Measurements from ENCODE around the gene CPM.

Gene CPM

DNA sequence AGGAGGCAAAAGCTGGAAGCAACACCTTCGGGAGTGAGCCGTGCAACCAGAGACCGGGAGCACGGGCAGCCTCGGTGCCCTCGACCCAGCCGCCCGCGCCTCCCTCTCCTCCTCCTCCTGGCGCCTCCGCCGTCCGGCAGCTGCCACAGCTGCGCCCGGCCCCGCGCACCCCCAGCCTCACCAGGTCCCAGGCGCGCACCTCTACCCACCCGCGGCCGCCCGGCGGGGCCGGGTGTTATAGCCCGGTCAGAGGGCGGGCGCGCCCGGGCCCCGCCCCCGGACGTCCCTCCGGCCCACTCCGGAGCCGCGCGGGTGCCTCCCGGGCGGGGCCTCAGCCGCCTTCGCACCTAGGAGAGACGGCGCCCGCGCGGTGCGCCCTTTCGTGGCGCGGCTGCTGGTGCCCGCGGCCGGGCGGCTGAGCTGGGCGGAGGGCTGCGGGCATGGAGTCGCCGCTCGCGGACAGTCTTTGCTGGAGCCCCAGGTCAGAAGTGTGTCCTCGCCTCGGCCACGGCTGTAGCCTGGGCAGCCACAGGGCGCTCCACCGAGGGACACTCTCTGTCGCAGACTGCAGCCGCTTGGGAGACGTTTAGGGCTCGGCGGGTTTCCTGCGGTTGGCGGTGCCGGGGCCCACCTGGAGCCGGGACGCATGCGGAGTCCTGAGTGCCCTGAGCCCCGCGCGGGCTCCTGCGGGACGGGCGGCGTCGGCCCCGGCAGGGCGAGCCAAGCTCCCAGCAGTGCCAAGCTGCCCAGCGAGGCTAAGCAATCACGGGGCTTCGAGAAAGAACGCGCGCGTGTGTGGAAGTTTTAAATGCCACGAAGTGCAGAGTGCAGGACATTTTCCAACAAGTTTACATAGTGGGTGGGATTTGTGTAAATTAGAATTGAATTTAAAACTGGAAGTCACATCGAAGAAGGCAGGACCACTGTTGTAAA, at the start of gene CPM:
TSS of gene CPM (minus strand) at position 211 of the 933 bp plus-strand sequence. CDS start 334 bp downstream, outside the sequence.
- DNase-seq (ENCODE audit: low read depth in 3 of 3) = peak; percentile 53 to 62 (median 54)

DNA sequence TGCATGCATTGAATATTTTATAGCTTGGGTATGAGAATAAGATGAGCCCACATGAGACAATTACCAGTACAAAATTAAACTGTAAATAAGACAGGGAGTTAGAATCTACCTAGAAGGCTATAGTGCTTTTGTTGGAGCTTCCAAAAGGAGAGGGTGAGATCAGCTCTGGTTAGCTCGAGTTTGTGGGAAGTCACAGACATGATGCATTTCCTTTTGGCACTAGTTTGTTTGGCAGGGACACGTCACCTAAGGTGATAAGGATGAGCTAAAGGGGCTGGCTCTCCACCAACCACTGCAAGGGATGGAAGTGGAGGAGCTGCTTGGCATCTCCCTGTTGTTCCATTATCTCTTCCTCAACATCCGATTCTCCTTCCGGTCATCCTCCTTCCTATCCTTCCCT, 48.5 kb upstream of the CPM start:
- DNase-seq (ENCODE audit: low read depth in 3 of 3) = no peak

DNA sequence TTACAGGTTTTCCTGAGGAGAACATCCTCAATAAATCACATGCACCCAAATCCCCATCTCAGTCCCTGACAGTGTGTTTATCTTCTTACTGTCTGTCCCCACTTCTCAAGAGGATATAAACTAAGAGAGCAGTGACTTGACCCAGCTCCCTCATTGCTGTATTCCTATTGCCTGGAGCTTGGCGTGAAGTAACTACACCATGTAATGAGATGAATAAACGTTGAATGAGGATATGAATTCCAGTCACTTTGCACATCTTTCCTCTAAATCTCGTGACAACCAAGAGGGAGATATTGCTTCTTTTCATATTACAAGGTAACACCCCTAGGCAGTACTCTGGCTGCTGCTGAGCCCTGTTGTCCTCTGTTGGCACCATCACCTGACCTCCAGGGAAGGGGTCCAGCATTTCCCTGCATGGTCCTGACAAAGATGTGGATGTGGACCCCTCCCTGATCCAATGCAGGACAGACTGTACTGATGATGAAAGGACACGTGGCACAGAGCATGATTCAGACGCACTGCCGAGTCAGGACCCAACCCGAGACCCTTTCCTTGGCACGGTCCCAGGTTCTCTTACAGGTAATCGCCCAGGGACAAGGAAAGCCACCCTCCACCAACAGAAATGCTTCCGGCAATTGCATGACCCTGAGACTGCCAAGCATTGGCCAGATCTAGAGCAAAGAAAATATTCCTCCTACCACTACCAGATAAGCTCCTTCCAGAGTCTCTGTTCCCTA, 47.7 kb upstream of the CPM start:
- DNase-seq (ENCODE audit: low read depth in 3 of 3) = no peak

DNA sequence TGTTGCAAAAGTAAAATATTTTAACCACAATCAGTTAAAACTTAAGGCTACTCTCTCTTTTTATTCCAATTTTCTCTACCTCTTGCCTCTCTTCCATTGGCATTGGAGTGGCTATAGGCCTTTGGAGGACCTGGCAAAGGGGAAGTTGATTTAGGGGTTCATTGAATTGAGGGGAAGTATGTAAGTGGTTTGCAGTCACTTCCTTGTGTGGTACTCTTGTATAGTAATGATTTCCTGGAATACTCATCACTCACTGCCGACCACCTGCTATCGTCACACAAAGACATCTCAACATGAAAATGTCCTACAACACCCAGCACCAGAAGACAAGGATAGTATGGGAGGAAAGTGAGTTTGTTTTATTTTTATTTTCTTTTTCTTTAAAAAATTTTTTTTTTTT, 45.7 kb upstream of the CPM start:
- no peak for DNase-seq (ENCODE audit: low read depth in 3 of 3)

DNA sequence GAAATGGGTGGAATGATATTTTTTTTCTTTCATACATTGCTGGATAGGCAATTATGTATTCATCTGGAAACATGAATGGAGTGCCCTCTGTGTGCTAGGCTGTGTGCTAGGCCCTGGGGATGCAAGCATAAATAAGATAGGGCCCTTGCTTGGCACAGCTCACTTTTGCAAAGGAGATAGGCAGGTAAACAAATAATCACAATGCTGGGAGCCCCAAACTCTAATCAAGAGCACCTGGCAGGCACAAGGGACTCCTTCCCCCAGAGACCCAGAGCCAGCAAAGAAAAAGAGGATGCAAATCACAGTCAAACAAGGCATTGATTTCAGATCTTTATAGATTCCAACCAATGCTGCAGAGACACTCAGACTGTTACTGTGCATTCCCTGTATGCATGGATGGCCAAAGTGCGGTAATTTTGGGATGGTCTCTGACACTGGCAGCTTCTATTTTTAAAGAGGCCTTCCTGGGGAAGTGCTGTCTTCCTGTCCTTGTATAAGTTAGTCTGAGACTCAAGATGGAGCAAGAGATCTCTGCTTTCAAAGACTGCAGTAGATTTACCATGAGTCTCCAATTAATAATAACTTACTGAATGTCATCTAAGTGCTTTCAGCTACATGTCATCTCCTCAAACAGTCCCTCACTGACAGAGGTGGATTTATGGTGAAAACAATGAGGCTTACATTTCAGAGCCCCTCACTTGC, 45.1 kb upstream of the CPM start:
- no peak for DNase-seq (ENCODE audit: low read depth in 3 of 3)

GRCh38 chr12:68977335-68977734, 44.4 kb upstream of the CPM start:
- no peak for DNase-seq (ENCODE audit: low read depth in 3 of 3)

DNA sequence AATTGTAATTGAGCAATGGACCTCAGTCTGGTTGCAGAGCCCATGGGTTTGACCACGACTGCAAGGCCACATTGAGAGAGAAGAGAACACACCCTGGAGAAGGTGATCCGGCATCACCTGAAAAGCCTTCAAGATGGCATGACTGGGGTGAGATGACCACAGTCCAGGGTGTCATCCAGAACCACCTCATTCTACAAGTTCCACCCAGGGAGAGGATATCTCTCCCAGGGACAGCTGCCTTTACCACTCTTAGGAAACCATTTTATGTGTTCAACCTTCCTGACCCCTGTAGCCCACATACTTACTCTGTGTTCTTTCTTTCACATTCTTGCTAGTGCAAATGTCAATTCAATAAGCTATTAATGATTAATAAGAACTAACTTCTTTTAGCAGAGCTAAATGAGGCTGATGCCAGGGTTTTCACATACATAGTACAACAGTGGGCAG, 43.4 kb upstream of the CPM start:
- no peak for DNase-seq (ENCODE audit: low read depth in 3 of 3)

DNA sequence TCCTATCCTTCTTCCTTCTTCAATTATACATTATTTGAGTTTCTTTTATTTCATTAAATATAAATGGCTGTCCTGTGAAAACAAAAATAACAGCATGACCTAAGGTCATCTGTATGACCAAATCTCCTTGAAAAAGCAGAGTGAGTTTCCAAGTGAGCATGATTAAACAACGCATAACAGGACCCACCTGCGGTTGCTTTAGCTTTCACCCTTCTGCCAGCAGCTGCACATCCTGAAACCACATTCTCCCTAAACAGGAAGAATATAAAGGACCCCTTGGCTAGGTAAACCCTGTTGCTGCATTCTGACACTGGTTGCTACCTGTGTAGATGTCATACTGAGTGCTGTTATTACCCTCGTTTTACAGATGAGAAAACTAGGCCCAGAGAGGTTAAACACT, 42.8 kb upstream of the CPM start:
- DNase-seq (ENCODE audit: low read depth in 3 of 3) = no peak

GRCh38 chr12:68972595-68972994, 39.6 kb upstream of the CPM start:
- DNase-seq (ENCODE audit: low read depth in 3 of 3) = no peak

- no peak for DNase-seq (ENCODE audit: low read depth in 3 of 3)
Measured at GRCh38 chr12:68971404-68971803, 38.4 kb upstream of the CPM start.

- DNase-seq (ENCODE audit: low read depth in 3 of 3) = no peak
Measured at GRCh38 chr12:68970951-68971350, 38.0 kb upstream of the CPM start.

- DNase-seq (ENCODE audit: low read depth in 3 of 3) = no peak
Measured at GRCh38 chr12:68970306-68970705, 37.3 kb upstream of the CPM start.

GRCh38 chr12:68967046-68967445, 34.1 kb upstream of the CPM start:
- DNase-seq (ENCODE audit: low read depth in 3 of 3) = no peak

DNA sequence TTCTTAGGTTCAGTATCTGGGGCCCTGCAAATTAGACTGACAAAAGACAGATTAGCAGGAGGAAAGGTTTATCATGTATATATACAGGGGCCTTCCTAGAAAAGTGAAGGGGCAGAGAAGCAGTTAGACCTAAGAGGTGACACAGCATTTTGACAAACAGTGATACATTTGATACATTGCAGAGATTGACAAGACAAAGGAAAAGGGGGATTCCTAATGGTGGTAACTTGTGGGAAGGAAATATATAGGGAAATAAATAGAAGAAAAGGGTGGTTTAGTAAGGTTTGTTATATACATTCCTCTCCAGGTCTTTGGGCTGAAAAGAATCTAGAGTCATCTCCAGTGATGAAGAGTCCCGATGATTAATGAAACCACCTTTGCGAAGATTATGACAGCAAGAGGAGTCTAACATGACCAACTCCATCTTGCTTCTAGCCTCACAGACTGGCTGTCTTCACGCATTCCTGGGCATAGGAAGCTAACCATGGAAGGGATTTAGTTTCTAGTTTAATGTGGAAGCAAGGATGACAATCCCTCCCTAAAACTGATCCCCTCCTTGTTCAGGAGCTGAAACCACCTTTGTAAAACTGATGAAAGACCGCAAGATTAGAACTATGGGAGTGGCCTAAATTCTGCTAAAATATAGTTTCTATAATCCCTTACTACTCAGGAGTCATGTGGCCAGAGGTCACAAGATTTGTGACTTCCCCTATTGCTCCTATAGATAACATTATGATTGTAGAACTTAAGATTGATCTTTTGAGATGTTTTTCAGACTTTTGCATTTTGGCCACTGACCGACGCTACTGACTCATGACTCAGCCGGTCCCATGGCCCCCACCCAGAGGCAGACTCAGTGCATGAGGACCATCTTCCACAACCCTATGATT, 31.1 kb upstream of the CPM start:
- DNase-seq (ENCODE audit: low read depth in 3 of 3) = no peak

DNA sequence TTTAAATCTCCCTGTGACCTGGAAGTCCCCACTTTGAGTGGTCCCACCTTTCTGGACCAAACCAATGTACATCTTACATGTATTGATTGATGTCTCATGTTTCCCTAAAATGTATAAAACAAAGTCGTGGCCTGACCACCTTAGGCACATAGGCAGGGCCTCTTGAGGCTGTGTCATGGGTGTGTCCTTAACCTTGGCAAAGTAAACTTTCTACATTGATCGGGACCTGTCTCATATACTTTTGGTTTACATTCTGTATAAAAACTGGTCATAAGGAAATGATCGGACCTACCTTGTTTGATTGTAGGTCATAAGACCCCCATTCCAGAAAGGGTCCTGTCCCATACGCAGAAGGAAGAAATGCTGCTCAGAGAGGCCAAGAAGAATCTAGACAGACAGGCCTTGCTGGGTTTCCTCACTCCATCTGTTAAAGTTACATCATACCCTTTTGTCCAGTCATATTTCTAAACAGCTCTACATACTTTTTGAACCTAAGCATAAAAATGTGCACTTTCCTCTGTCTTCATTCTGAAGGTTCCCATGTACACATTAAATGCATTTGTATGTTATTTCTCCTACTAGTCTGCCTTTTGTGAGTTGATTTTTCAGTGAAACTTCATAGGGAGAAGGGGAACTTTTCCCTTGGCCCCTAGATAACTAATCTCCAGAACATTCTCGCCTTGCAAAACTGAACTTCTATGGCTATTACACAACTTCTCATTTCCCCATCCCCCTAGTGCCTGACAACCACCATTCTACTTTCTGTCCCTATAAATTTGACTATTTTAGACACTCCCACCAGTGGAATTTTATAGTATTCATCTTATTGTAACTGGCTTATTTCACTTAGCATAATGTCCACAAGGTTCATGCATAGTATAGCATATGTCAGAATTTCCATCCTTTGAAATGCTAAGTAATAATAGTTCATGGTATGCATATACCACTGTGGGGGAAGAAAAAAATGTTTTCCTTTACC, 30.2 kb upstream of the CPM start:
- DNase-seq (ENCODE audit: low read depth in 3 of 3) = no peak

GRCh38 chr12:68959891-68960464, 27.0 kb upstream of the CPM start:
- no peak for DNase-seq (ENCODE audit: low read depth in 3 of 3)

DNA sequence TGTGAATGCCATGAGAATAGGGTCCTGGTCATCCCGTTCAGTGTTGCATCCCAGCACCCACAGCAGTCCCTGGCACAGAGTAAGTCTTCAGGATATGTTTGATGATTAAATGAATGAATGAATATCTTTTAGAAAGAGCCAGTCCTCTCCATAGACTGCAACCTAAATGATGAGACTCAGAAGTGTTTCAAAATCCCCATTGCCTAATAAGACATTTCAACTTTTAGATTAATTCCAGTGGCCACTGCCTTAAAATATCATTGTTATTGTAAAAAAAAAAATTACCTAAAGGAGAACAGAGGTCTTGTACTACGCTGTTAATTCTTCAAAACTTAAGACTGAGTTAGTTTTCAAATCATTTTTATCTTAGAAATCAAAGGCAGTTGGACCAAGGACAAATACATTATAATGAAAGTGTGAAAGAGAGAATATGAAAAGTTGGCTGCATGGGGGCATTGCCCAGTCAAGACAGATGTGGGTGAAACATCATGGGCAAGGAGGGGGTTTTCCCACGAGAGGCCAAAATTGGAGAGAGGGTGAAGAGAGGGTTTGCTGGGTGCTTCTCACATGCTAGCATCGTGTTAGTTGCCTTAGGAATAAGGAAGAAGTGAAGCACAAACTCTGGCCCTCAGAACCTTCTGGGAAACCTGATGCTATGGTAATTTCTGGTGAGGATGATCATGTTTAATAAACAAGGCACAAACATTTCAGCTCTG, 26.3 kb upstream of the CPM start:
- no peak for DNase-seq (ENCODE audit: low read depth in 3 of 3)

- DNase-seq (ENCODE audit: low read depth in 3 of 3) = no peak
Measured at GRCh38 chr12:68958322-68958721, 25.4 kb upstream of the CPM start.

GRCh38 chr12:68957273-68957672, 24.3 kb upstream of the CPM start:
- no peak for DNase-seq (ENCODE audit: low read depth in 3 of 3)
